Hippocampal formation (tissue), 2 donors: Measurements from ENCODE around the gene DESI1.
"Not testable (repeated sequence)": the region's sequence is repeated elsewhere in the genome, so short reads cannot be mapped to it uniquely, and the experiment has no call there.

Experiments
- DNase-seq, 2 donors: peaks; one replicate each; lab custom pipeline; 2025; lab: John Stamatoyannopoulos, UW

DESI1 gene

DNA sequence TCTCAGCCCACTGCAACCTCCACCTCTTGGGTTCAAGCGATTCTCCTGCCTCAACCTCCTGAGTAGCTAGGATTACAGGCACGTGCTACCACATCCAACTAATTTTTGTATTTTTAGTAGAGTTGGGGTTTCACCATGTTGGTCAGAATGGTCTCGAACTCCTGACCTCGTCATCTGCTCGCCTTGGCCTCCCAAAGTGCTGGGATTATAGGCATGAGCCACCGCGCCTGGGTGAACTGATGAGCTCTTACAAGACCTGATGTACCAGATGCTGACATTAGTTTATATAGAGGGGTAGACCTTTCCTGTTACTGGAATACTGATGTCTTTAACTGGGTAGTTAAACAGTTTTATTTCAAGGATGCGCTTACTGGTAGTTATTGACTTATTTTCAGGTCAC is 13.8 kb upstream of the DESI1 start:
- not testable (repeated sequence) for DNase-seq

DNA sequence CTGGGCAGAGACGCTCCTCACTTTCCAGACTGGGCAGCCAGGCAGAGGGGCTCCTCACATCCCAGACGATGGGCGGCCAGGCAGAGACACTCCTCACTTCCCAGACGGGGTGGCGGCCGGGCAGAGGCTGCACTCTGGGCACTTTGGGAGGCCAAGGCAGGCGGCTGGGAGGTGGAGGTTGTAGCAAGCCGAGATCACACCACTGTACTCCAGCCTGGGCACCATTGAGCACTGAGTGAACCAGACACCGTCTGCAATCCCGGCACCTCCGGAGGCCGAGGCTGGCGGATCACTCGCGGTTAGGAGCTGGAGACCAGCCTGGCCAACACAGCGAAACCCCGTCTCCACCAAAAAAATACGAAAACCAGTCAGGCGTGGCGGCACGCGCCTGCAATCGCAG is 10.8 kb upstream of the DESI1 start:
- not testable (repeated sequence) for DNase-seq

GRCh38 chr22:41631115-41631514 is 10.3 kb upstream of the DESI1 start:
- DNase-seq: not testable (repeated sequence)

DNA sequence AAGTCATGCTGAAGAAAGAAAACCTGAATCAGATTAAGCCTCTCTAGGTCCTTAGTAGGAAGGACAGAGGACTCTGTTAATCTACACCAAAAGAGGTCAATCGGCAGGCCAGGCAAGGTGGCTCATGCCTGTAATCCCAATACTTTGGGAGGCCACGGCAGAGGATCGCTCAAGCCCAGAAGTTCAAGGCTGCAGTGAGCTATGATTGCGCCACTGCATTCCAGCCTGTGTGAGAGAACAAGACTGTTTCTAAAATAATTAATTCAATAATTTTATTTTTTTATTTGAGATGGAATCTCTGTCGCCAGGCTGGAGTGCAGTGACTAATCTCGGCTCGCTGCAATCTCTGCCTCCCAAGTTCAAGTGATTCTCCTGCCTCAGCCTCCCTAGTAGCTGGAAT is 4.7 kb upstream of the DESI1 start:
- DNase-seq: no peak

DNA sequence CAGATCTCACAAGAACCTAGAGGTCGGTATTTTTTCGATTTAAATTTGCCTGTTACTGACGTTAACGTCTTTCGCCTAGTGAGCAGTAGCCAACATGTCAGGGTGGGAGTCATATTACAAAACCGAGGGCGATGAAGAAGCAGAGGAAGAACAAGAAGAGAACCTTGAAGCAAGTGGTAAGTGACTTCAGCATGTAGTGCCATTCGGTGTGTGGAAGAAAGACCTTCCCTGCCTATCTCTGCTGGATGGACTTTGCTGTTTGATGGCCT is 1.0 kb upstream of the DESI1 start:
- no peak for DNase-seq

GRCh38 chr22:41621099-41621910 is 462 bp upstream of the DESI1 start, which contains the start of gene XRCC6:
TSS of gene XRCC6 (plus strand) at chr22:41621295. CDS start at chr22:41622005, 710 bp downstream.
- peak; percentile 99 for DNase-seq

DNA sequence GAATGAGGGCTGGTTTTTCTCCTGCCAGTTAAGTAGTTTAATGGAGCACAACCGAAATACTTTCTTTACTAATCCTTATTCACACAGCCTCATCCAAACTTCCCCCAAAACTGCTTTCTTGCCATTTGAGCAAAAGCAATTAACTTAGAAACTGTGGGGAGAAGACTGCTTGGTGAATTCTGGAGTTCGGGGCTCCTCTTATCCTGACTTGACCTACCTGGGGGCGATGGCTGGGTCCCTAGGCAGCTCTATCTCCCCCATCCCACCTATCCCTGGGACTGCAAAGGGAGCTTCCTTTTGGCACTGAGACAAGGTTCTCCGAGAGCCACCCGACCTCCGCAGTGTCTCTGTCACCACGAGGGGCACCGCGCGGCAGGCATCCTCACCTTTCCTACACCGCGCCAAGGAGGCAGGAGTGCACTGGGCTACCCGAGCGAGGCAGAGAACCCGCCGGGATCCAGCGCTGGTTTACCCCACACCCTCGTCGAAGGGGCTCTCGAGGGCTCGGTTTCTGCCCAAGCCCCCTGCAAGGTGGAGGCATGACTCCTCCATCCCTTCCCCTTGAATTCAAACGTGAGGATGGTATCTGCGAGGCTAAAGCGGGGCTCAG is 759 bp downstream of the DESI1 start:
- no peak for DNase-seq

GRCh38 chr22:41613456-41613855 is 7.4 kb downstream of the DESI1 start:
- no peak for DNase-seq

- no peak for DNase-seq
These were observed 8.1 kb downstream of the DESI1 start for GRCh38 chr22:41612603-41613306.

- no peak for DNase-seq
These were observed 12.5 kb downstream of the DESI1 start for GRCh38 chr22:41608386-41608785.

GRCh38 chr22:41603873-41604332 is 16.9 kb downstream of the DESI1 start:
- DNase-seq: no peak

DNA sequence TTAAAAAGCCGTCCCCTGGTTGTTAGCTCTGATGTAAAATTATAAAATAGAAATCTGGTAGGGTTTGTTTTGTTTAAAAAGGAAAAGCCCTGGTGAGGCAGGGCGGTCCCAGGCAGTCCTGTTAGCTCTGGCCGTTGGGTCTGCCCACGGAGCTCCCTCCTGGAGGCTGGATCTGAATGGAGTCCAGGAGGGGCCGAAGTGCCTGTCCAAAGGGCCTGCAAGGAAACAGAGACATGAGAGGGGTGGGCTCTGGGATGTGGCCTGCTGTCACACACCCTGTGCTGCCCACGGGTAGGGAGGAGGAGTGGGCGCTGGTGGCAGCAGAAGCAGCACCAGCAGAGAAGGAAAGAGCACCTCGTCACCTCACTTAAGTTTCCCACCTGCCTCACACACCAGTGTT is 19.9 kb downstream of the DESI1 start:
- DNase-seq: no peak

DNA sequence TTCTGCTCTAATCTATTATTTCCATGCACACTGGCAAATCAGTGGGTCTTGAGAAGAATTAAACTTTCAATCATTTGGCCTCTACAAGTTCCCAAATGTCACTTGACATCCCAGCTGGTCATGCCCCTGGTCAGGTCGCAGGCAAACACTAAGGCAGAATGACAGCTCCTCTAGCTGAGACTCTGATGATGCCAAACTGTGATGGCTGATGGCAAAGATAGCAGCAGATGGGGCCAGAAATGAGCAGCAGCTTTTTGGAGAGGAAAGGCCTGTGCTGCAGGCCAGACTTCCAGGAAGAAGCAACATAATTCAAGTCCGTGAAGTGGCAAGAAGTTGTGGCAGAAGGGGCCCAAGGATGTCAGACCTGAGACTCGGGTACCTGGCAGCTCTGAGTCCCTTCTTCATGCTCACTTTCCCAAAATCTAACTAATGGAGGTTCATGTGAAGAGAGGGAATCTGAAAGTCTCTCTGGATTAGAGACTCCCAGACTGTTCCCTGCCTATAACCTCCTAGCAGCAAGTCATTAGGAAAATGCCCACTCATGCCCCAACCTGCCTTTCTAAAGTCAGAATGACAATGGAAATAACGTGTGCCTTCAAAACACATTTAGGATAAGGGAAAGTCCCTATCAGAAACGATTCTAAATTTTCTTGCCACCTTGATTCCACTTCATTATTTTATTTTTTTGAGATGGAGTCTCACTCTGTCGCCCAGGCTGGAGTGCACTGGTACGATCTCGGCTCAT is 21.8 kb downstream of the DESI1 start:
- DNase-seq: no peak

DNA sequence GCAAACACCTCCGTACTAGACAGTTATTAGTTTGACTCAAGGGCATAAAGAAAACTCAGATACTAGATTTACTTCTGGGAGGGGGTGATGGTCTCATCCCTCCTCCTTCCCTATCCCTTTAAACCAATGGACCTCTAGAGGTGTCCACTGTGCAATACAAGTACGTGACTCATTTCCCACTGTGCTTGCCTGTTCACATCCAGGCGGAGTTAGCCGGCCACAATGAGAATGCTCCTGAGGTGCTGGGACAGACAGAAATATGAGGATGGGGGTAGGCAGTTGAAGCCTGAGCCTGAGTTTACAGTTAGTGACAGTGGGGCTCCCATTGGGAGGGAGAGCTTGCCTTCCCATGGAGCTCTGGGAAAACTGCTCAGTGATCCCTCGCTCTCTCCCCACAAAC is 22.8 kb downstream of the DESI1 start:
- no peak for DNase-seq

DNA sequence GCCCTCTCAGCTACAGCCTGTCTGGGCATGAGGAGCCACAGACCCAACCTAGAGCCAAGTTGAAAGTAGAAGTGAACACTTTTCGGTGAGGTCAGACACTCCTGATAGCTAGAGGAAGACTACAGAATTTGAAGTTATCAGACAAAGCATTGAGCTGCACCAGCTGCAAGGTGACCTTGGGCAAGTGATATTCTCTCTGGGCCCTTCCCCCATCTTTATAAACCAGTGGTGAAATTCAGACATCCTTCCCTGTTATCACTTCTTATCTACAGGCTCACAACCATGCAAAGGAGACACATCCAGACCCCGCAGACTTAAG is 23.2 kb downstream of the DESI1 start:
- no peak for DNase-seq

GRCh38 chr22:41596776-41597634 is 23.8 kb downstream of the DESI1 start:
- peak; percentile 8 to 19 for DNase-seq

- no peak for DNase-seq
These were observed 25.1 kb downstream of the DESI1 start for GRCh38 chr22:41595703-41596102.

GRCh38 chr22:41593336-41593960 is 27.4 kb downstream of the DESI1 start:
- not testable (repeated sequence) for DNase-seq

DNA sequence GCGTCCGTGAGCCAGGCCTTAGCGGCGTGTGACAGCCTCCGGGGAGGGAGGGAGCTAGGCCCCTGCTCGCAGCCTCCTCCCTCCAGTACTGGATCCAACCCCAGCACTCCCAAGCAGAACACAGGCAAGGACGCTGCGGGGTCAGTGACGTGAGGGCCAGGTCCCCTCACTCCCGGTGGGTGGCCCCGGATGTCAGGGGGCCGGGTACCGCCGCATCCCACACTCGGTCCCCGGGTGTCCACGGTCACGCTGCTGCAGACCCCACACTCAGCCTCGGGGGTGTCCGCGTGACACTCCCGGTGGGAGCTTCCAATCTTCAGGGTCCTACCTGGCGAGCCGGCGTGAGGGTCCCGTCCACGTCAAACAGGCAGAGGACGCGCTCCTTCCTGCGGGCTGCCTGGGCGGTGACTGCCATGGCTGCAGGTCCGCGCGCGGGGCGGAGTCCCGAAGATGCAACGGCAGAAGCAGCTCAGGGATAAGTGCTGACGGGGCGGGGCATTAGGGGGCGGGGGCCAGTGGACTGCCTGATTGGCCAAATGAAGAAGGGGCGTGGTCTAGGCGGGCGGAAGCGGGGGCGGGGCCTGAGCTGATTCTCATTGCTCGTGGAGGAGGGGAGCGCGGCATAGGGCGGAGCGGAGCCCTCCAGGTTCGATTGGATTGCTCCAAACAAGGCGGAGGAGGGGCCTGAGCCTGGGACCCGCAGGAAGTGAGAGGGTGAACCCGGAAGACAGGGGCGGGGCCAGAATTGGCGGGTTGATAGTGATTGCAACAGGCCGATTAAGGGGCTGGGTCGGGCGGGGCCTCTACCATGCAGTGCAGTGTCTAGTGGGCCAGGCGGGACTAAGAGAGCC is 31.2 kb downstream of the DESI1 start, which contains the start of gene PMM1:
Gene PMM1, minus strand, starts transcription at position 450 of the 851 bp plus-strand sequence. Its CDS starts 35 bp downstream, at position 415.
- peak; percentile 99 to 100 for DNase-seq

DNA sequence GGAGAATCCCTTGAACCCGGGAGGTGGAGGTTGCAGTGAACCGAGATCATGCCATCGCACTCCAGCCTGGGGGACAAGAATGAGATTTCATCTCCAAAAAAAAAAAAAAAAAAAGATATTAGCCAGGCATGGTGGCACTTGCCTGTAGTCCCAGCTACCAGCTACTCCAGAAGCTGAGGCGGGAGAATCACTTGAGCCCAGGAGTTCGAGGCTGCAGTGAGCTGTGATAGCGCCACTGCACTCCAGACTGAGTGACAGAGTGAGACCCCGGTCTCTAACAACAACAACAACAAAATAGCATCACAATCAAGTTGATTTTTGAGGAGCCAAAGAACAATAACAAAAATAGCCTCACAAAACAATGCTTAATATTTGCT is 33.5 kb downstream of the DESI1 start:
- DNase-seq: no peak
